Right renal pelvis (tissue), 4 donors: ENCODE results near the gene CTTNBP2NL. TPM values are rescaled to one million over a fixed set of nuclear protein-coding genes. Genes with fewer than 3 reads are reported as not detected.
"Not testable (repeated sequence)": the region's sequence is repeated elsewhere in the genome, so short reads cannot be mapped to it uniquely, and the experiment has no call there.

Experiments
- DNase-seq, 4 donors: peaks; one replicate each; pipeline ENCODE4 v3.0.0-alpha.2; 2013; ENCODE audit warnings: low read depth in 4 of 4, low spot score in 3 of 4, missing footprints in 1 of 4
- polyA plus RNA-seq, 4 donors: library from polyadenylated mRNA; unstranded; fragments of 120-200 nt; gene quantifications; one replicate each; pipeline ENCODE4 v1.2.1, GENCODE V29; 2013; ENCODE audit not compliant: insufficient read length in 4 of 4

The CTTNBP2NL gene
- polyA plus RNA-seq, 4 donors = 37.2 to 48.5 (median 47.4) TPM

GRCh38 chr1:112417271-112417670 is 21.3 kb downstream of the CTTNBP2NL start:
- no peak for DNase-seq

- DNase-seq = no peak
Observed at GRCh38 chr1:112418099-112418892, 22.3 kb downstream of the CTTNBP2NL start.

- no peak for DNase-seq
Observed at GRCh38 chr1:112423207-112423606, 27.2 kb downstream of the CTTNBP2NL start.

- DNase-seq = not testable (repeated sequence)
Observed at GRCh38 chr1:112423666-112424065, 27.7 kb downstream of the CTTNBP2NL start.

DNA sequence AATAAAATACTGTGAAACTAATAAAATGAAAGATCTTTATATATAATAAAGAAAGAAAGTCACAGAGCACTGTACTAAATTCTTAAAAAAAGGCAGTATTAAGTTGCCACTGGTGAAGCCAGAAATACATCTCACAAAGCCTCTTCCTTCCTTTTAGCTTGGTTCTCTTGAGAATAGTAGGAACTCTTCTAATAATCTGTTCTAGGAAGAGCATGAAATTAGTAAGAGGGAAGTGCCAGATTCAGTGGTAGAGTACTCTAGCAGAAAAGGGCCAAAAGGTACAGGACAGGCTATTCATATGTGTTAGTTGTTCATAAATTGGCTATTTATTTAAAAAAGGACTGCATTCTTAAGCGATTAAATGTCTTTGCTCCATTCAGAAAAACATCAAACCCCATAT is 33.7 kb downstream of the CTTNBP2NL start:
- DNase-seq = no peak

DNA sequence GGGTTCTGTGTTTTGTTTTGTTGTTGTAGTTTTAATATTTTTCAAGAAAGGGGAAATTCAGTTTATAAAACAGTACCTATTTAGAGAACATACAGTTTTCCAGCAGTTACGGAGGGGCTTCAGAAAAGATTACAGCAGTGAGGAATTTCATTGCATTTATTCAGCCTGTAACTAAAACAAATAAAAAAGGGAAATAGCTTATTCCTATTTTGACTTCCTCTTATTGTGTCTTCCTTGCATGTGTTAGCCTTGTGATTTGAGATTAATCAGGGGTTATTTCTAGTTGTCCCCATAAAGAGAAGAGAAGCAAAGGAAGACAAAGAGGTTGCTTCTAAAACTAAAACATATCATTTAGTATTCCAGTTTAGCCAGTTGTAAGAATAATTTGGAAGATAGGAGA is 35.0 kb downstream of the CTTNBP2NL start:
- no peak for DNase-seq

DNA sequence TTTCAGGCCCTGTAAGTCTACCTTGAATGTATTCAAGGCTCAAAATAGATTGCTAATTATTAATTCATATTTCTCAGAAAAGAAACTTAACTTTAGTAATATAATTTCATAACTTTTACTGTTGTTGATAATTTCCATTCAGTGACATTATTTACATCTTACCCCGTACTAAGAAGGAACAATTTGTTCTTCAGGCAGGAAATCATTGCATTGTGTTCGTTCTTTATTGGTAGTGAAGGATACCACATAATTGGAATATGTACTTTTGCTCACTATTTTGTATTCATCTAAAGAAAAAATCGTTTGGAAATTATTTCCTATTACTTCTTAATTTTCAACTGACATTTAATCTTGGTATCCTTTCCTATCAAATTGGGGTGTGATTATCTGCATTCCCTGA is 39.4 kb downstream of the CTTNBP2NL start:
- no peak for DNase-seq

- DNase-seq = no peak
Observed at GRCh38 chr1:112436384-112437156, 40.6 kb downstream of the CTTNBP2NL start.

DNA sequence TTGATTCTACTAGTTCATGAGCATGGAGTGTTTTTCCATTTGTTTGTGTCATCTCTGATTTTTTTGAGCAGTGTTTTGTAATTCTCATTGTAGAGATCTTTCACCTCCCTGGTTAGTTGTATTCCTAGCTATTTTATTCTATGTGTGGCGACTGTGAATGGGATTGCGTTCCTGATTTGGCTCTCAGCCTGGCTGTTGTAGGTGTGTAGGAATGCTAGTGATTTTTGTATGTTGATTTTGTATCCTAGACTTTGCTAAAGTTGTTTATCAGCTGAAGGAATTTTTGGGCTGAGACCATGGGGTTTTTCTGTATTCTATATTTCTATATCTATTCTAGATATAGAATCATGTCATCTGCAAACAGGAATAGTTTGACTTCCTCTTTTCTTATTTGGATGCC is 42.1 kb downstream of the CTTNBP2NL start:
- DNase-seq = not testable (repeated sequence)

GRCh38 chr1:112439592-112439991 is 43.6 kb downstream of the CTTNBP2NL start:
- DNase-seq = no peak

DNA sequence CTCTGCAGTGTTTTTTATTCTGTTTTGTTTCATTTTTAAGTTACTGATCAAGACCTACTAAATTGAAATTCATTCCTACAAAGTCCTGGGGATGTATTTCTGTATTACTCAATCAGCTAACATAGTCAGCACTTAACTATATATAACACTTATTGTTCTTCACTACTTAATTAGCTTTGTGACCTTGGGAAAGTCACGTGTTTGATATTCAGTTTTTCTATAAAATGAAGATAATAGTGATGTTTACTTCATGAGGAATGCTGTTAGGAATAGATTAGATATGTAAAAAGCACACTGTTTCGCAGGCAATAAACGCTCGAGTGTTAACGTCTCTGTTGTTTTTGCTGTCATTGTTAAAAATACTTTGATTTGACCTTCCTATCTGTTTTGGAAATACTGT is 44.6 kb downstream of the CTTNBP2NL start:
- no peak for DNase-seq

DNA sequence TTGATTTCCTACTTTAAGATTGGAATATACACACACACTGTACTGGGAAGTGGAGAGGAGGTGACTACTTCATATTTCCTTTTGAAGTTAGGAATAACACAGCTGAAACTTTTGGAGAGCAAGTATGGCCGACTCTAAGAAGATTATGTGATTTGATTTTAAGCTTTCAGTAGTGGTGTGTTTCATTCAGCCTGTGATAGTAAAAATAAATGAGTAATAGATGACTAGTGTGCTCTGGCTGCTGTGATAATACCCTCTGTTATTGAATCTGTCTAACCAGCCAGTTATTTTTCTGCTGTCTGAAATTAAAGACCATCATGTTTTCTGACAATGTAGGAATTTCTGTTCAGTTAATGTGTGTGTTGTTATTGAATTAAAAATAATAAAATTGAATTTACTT is 48.3 kb downstream of the CTTNBP2NL start:
- DNase-seq = no peak

GRCh38 chr1:112445596-112445995 is 49.6 kb downstream of the CTTNBP2NL start:
- DNase-seq = no peak

- no peak for DNase-seq
Observed at GRCh38 chr1:112446411-112446810, 50.4 kb downstream of the CTTNBP2NL start.

DNA sequence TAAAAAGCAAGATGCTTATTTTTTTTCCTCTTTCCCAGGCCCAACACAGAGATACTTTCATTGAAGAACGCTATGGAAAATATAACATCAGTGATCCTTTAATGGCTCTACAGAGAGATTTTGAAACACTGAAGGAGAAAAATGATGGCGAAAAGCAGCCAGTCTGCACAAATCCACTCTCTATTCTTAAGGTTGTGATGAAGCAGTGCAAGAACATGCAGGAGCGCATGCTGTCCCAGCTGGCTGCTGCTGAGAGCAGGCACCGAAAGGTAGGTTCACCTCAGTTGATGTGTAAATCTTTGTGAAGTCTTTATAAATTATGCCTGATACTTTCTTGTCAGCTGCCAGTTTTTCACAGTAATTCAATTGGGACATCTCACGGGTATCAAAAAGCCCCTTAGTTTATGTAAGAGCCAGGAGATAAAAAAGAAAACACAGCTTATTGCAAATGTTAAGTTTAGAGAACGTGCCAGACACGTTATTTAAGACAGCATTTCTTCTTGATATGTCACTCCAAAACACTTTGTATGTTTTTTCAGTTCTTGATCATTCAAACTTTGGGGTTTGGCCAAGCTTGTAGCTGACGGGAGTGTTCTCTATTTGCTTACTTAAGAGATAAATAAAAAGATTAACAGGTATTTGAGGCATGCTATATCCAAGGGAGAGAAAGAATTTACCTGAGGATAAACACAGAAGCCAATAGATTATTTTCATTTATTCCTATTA is 53.1 kb downstream of the CTTNBP2NL start:
- no peak for DNase-seq

GRCh38 chr1:112449630-112449983 is 53.6 kb downstream of the CTTNBP2NL start:
- no peak for DNase-seq

GRCh38 chr1:112450773-112451172 is 54.8 kb downstream of the CTTNBP2NL start:
- no peak for DNase-seq

DNA sequence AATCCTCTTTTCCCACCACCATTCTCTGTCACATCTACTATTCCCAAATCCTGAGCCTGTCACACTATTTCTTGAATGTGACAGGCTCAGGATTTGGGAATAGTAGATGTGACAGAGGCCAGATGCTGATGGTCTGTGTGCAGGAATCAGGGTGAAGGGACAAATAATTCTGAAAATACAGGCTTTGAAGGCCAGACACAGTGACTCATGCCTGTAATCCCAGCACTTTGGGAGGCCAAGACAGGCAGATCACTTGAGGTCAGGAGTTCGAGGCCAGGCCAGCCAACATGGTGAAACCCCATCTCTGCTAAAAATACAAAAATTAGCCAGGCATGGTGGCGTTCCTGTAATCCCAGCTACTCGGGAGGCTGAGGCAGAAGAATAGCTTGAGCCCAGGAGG is 55.3 kb downstream of the CTTNBP2NL start:
- not testable (repeated sequence) for DNase-seq

DNA sequence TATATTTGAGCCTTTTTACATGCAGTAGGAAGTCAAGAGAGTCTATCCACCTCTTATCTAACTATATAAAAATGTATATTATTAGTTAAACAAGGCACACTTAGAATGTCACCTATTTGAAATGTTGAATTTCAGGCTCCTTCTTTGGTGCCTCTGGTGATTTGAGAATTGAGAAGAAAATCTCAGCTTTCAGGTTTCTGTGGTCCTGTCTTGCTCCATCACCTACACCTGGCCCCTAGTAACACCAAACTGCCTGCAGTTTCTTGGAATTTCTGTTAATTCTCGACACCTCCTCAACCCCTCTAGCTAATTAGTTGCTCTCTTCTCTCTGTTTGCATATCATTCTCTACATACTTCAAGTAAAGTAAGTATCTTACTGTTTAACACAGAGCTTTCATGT is 57.9 kb downstream of the CTTNBP2NL start:
- no peak for DNase-seq

DNA sequence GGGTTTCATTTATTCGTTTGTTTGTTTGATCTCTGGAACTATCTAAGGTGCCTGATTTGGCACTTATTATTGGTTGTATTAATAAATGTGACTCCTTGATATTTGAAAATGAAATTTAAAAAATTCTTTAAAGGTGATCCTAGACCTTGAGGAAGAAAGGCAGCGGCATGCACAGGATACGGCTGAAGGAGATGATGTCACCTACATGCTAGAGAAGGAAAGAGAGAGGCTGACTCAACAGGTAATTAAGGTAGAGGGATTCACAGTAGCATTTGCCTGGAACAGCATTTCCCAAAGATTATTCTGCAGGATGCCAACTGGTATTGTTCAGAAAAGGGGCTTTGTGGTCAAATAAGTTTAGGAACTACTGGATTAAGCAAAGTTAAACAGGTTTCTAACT is 58.3 kb downstream of the CTTNBP2NL start:
- no peak for DNase-seq

- DNase-seq = no peak
Observed at GRCh38 chr1:112457241-112457640, 61.2 kb downstream of the CTTNBP2NL start.
